Liver (tissue), 9 donors: ENCODE measurements around the gene ZCWPW1. TPM values are rescaled to one million over a fixed set of nuclear protein-coding genes. Genes with fewer than 3 reads are reported as not detected.

Experiments used
- DNase-seq: peaks from one replicate; pipeline ENCODE4 v3.0.0-alpha.2; 2017; ENCODE audit warnings: low spot score
- H3K27ac ChIP-seq, 2 donors: one replicate each; pipeline ENCODE4 v1.7.0; 2013; ENCODE audit warnings: inconsistent platforms in 2 of 2, low read length in 2 of 2, control low read depth in 1 of 2, low read depth in 1 of 2, mild to moderate bottlenecking in 1 of 2
- H3K27me3 ChIP-seq, 4 donors: one replicate each; pipeline versions ENCODE4 v1.6.1 to v1.7.0; 2013; ENCODE audit warnings: low read length in 3 of 4, inconsistent platforms in 1 of 4, mild to moderate bottlenecking in 1 of 4, moderate library complexity in 1 of 4; ENCODE audit not compliant: control insufficient read depth in 4 of 4, insufficient read depth in 4 of 4
- H3K36me3 ChIP-seq, 4 donors: one replicate each; pipeline versions ENCODE4 v1.6.1 to v1.7.0; 2013; ENCODE audit warnings: low read length in 3 of 4, mild to moderate bottlenecking in 3 of 4, low read depth in 1 of 4, moderate library complexity in 1 of 4; ENCODE audit not compliant: control insufficient read depth in 4 of 4, insufficient read depth in 3 of 4
- H3K4me1 ChIP-seq, 4 donors: one replicate each; pipeline versions ENCODE4 v1.6.1 to v1.7.0; 2013; ENCODE audit warnings: low read length in 3 of 4, mild to moderate bottlenecking in 3 of 4, moderate library complexity in 1 of 4; ENCODE audit not compliant: control insufficient read depth in 4 of 4, insufficient read depth in 4 of 4
- H3K4me3 ChIP-seq, 3 donors: one replicate each; pipeline versions ENCODE4 v1.6.1 to v1.7.0; 2013; ENCODE audit warnings: low read length in 3 of 3, control low read depth in 1 of 3, low read depth in 1 of 3, mild to moderate bottlenecking in 1 of 3
- H3K9ac ChIP-seq, 2 donors: one replicate each; pipeline ENCODE4 v1.7.0; 2013; ENCODE audit warnings: low read length in 2 of 2, mild to moderate bottlenecking in 2 of 2, moderate library complexity in 2 of 2, control low read depth in 1 of 2, low read depth in 1 of 2
- H3K9me3 ChIP-seq, 4 donors: one replicate each; pipeline versions ENCODE4 v1.6.1 to v1.7.0; 2013; ENCODE audit warnings: low read length in 3 of 4; ENCODE audit not compliant: control insufficient read depth in 4 of 4
- ATF3 ChIP-seq: IDR thresholded peaks from 2 replicates; pipeline ENCODE4 v1.6.1; 2016; ENCODE audit warnings: antibody characterized with exemption
- CTCF ChIP-seq: fragments of 150-350 bp; IDR thresholded peaks from 2 replicates; pipeline ENCODE4 v1.5.1; 2017; ENCODE audit warnings: improper control_type of control experiment, low read depth, low read length; ENCODE audit not compliant: missing input control
- EGR1 ChIP-seq, 2 donors: IDR thresholded peaks; 2 replicates each; pipeline ENCODE4 v1.6.1; 2016 to 2018; ENCODE audit warnings: antibody characterized with exemption in 2 of 2, low read depth in 2 of 2
- FOXA1 ChIP-seq: IDR thresholded peaks from 2 replicates; pipeline ENCODE4 v1.6.1; 2016; ENCODE audit warnings: antibody characterized with exemption
- FOXA2 ChIP-seq: IDR thresholded peaks from 2 replicates; pipeline ENCODE4 v1.6.1; 2016; ENCODE audit warnings: antibody characterized with exemption
- GABPA ChIP-seq, 2 donors: IDR thresholded peaks in 1 of 2; conservative IDR thresholded peaks in 1 of 2; 2 replicates each; pipeline ENCODE4 v1.6.1; 2016; ENCODE audit warnings: antibody characterized with exemption in 2 of 2, mild to moderate bottlenecking in 1 of 2, moderate library complexity in 1 of 2
- HNF4A ChIP-seq, 2 donors: conservative IDR thresholded peaks; 2 replicates each; pipeline ENCODE4 v1.6.1; 2016; ENCODE audit warnings: antibody characterized with exemption in 2 of 2, mild to moderate bottlenecking in 2 of 2
- HNF4G ChIP-seq: IDR thresholded peaks from 2 replicates; pipeline ENCODE4 v1.6.1; 2016; ENCODE audit warnings: antibody characterized with exemption
- JUND ChIP-seq, 2 donors: IDR thresholded peaks; 2 replicates each; pipeline ENCODE4 v1.6.1; 2016; ENCODE audit warnings: antibody characterized with exemption in 2 of 2
- MAX ChIP-seq: IDR thresholded peaks from 2 replicates; pipeline ENCODE4 v1.6.1; 2016; ENCODE audit warnings: antibody characterized with exemption
- NR2F2 ChIP-seq: IDR thresholded peaks from 2 replicates; pipeline ENCODE4 v1.6.1; 2016; ENCODE audit warnings: antibody characterized with exemption
- RAD21 ChIP-seq, 2 donors: IDR thresholded peaks; 2 replicates each; pipeline ENCODE4 v1.6.1; 2016; ENCODE audit warnings: antibody characterized with exemption in 2 of 2, mild to moderate bottlenecking in 2 of 2
- SP1 ChIP-seq: IDR thresholded peaks from 2 replicates; pipeline ENCODE4 v1.6.1; 2018; ENCODE audit warnings: antibody characterized with exemption, mild to moderate bottlenecking
- TAF1 ChIP-seq: conservative IDR thresholded peaks from 2 replicates; pipeline ENCODE4 v1.6.1; 2016; ENCODE audit warnings: antibody characterized with exemption, mild to moderate bottlenecking
- YY1 ChIP-seq: IDR thresholded peaks from 2 replicates; pipeline ENCODE4 v1.6.1; 2016; ENCODE audit warnings: antibody characterized with exemption, mild to moderate bottlenecking
- ZBTB33 ChIP-seq: IDR thresholded peaks from 2 replicates; pipeline ENCODE4 v1.6.1; 2016; ENCODE audit warnings: antibody characterized with exemption
- WGBS: extraction: QIAGEN DNeasy Blood & Tissue Kit; methylation state at CpG from one replicate; pipeline ENCODE4 v1.1.7; 2013; 5-methylcytosine and 5-hydroxymethylcytosine counted together
- polyA plus RNA-seq, 2 donors: library from polyadenylated mRNA; stranded (reverse) in 1 of 2; unstranded in 1 of 2; fragments of 200-250 nt in 1 of 2; fragments of >200 nt in 1 of 2; fragmentation: Nextera tagmentation in 1 of 2; extraction: Ambion mirVana in 1 of 2; gene quantifications; one replicate each; pipeline versions ENCODE4 v1.2.1 to v1.2.3, GENCODE V29; 2013 to 2015
- total RNA-seq, 2 donors: library from RNA; depleted of rRNA; stranded (reverse); fragments of >200 nt; gene quantifications; one replicate each; pipeline ENCODE4 v1.2.3, GENCODE V29; 2014
- donor health status: healthy.
- donor health status: healthy.
- donor health status: healthy.
- donor health status: healthy.
- donor health status: healthy.

Gene ZCWPW1
- total and polyA plus RNA-seq, 4 donors = 1.4 to 3.3 (median 2.8) TPM

GRCh38 chr7:100432053-100432452 lies 3.5 kb upstream of the ZCWPW1 start:
- H3K4me1 ChIP-seq = peaks cover 12 to 39% (median 29%) of the 10 kb centered on the region in 4 donors
- H3K9ac ChIP-seq = no peak overlapping the region
- H3K9me3 ChIP-seq = no peaks in the 10 kb centered on the region
- no peaks in the 10 kb centered on the region for H3K27me3 ChIP-seq
- 76% methylated on average over 4 of the region's 4 CpGs for WGBS
- no peak for TF ChIP-seq NR2F2
- TF ChIP-seq FOXA1 = no peak
- no peak for TF ChIP-seq YY1
- no peak for TF ChIP-seq TAF1
- no peak for TF ChIP-seq EGR1 (IDR thresholded peaks at IDR 0.05; ENCODE audit: low read depth in 2 of 2)
- TF ChIP-seq SP1 = no peak
- TF ChIP-seq JUND (IDR thresholded peaks at IDR 0.05) = no peak
- TF ChIP-seq ZBTB33 = no peak
- no peak for TF ChIP-seq CTCF
- no peak for TF ChIP-seq HNF4G
- no peak for TF ChIP-seq GABPA (IDR thresholded peaks at IDR 0.05 in 1 of 2, conservative IDR thresholded peaks at IDR 0.05 in 1 of 2)
- no peak for TF ChIP-seq FOXA2
- no peak for TF ChIP-seq MAX
- no peak for TF ChIP-seq HNF4A (conservative IDR thresholded peaks at IDR 0.05)
- TF ChIP-seq ATF3 = no peak
- TF ChIP-seq RAD21 (IDR thresholded peaks at IDR 0.05) = no peak
- H3K4me3 ChIP-seq = no peak overlapping the region
- peaks cover 7 to 14% (median 8%) of the 10 kb centered on the region in 4 donors for H3K36me3 ChIP-seq
- peak overlapping the region in 1 of 2 donors; percentile 9 for H3K27ac ChIP-seq
- no peak for DNase-seq

- TF ChIP-seq HNF4G = no peak
- DNase-seq = no peak
- peaks cover 12 to 39% (median 28%) of the 10 kb centered on the region in 4 donors for H3K4me1 ChIP-seq
- H3K9me3 ChIP-seq = no peaks in the 10 kb centered on the region
- no peaks in the 10 kb centered on the region for H3K27me3 ChIP-seq
- peaks cover 7 to 14% (median 8%) of the 10 kb centered on the region in 4 donors for H3K36me3 ChIP-seq
- no peak overlapping the region for H3K9ac ChIP-seq
- no peak overlapping the region for H3K27ac ChIP-seq
- 94% methylated on average over 23 of the region's 23 CpGs for WGBS
- H3K4me3 ChIP-seq = no peak overlapping the region
Observed at GRCh38 chr7:100431286-100431735, 2.8 kb upstream of the ZCWPW1 start.
